HG02884 (cell line): ENCODE measurements around the gene PUM1.

Experiments used
- ATAC-seq: cut with Tn5 transposase; IDR thresholded peaks from one replicate; pipeline ENCODE4 v1.9.1; 2021; ENCODE audit warnings: mild to moderate bottlenecking, moderate library complexity; ENCODE audit not compliant: unreplicated experiment

Gene PUM1

GRCh38 chr1:31032266-31032665 lies 33.3 kb downstream of the PUM1 start:
- ATAC-seq: no peak

- ATAC-seq: no peak
These were observed 34.0 kb downstream of the PUM1 start for GRCh38 chr1:31031330-31032143.

- no peak for ATAC-seq
These were observed 36.5 kb downstream of the PUM1 start for GRCh38 chr1:31029026-31029425.

- ATAC-seq: no peak
These were observed 37.6 kb downstream of the PUM1 start for GRCh38 chr1:31027693-31028526.

GRCh38 chr1:31022259-31022658 lies 43.3 kb downstream of the PUM1 start:
- no peak for ATAC-seq

GRCh38 chr1:31020007-31020790 lies 45.3 kb downstream of the PUM1 start:
- ATAC-seq: no peak

- no peak for ATAC-seq
These were observed 46.1 kb downstream of the PUM1 start for GRCh38 chr1:31019401-31019800.

- no peak for ATAC-seq
These were observed 48.6 kb downstream of the PUM1 start for GRCh38 chr1:31016868-31017267.

- no peak for ATAC-seq
These were observed 52.2 kb downstream of the PUM1 start for GRCh38 chr1:31013187-31013864.

GRCh38 chr1:31012210-31012924 lies 53.1 kb downstream of the PUM1 start:
- no peak for ATAC-seq

- no peak for ATAC-seq
These were observed 53.8 kb downstream of the PUM1 start for GRCh38 chr1:31011719-31012118.

GRCh38 chr1:31010086-31010989 lies 55.2 kb downstream of the PUM1 start:
- peak; percentile 62 for ATAC-seq

GRCh38 chr1:31007462-31007991 lies 58.0 kb downstream of the PUM1 start:
- no peak for ATAC-seq

GRCh38 chr1:31006747-31007146 lies 58.8 kb downstream of the PUM1 start:
- ATAC-seq: no peak

GRCh38 chr1:31005617-31006166 lies 59.8 kb downstream of the PUM1 start:
- no peak for ATAC-seq

- no peak for ATAC-seq
These were observed 60.3 kb downstream of the PUM1 start for GRCh38 chr1:31005198-31005597.

- ATAC-seq: no peak
These were observed 61.3 kb downstream of the PUM1 start for GRCh38 chr1:31004231-31004621.

GRCh38 chr1:31003613-31004230 lies 61.8 kb downstream of the PUM1 start:
- ATAC-seq: no peak
